GM12878 (cell line): ENCODE measurements around the gene STAT3. TPM values are rescaled to one million over a fixed set of nuclear protein-coding genes. Genes with fewer than 3 reads are reported as not detected.
A peak's percentile ranks its signal among the peaks of the same experiment; 100 is the strongest.

Source experiments
- ASH2L ChIP-seq: fragments of 300-600, 200-600 bp; sonication (generic); IDR thresholded peaks from 2 replicates; pipeline ENCODE4 v1.6.1; 2017; ENCODE audit warnings: low read depth, mild to moderate bottlenecking, borderline replicate concordance
- ATF3 ChIP-seq: IDR thresholded peaks from 2 replicates; pipeline ENCODE4 v1.6.1; 2011; ENCODE audit warnings: low read depth, mild to moderate bottlenecking, low read length, moderate library complexity, borderline replicate concordance; ENCODE audit errors: extremely low read depth
- BACH1 ChIP-seq: fragments of 450-650 bp; IDR thresholded peaks from 2 replicates; pipeline ENCODE4 v1.6.1; 2017; ENCODE audit warnings: mild to moderate bottlenecking, borderline replicate concordance
- BCLAF1 ChIP-seq: fragments of 450-650 bp; IDR thresholded peaks from 2 replicates; pipeline ENCODE4 v1.6.1; 2017; ENCODE audit warnings: antibody characterized with exemption, mild to moderate bottlenecking, moderate library complexity
- GATAD2B ChIP-seq: fragments of 450-650 bp; conservative IDR thresholded peaks from 2 replicates; pipeline ENCODE4 v1.6.1; 2017; ENCODE audit warnings: low read depth, mild to moderate bottlenecking, moderate library complexity
- KAT2A ChIP-seq: conservative IDR thresholded peaks from 2 replicates; pipeline ENCODE4 v1.6.1; 2011; ENCODE audit warnings: low read depth, low read length; ENCODE audit not compliant: control insufficient read depth
- MTA2 ChIP-seq: fragments of 450-650 bp; IDR thresholded peaks from 2 replicates; pipeline ENCODE4 v1.6.1; 2016; ENCODE audit warnings: low read depth, mild to moderate bottlenecking, moderate library complexity
- NR2C2 ChIP-seq: IDR thresholded peaks from 2 replicates; pipeline ENCODE4 v1.6.1; 2011; ENCODE audit warnings: borderline replicate concordance, low read depth; ENCODE audit not compliant: control insufficient read depth, insufficient read length
- NR2F1 ChIP-seq: fragments of 450-650 bp; conservative IDR thresholded peaks from 2 replicates; pipeline ENCODE4 v1.6.1; 2017; ENCODE audit warnings: mild to moderate bottlenecking
- RELA ChIP-seq: fragments of 450-650 bp; IDR thresholded peaks from 2 replicates; pipeline ENCODE4 v1.8.0; 2014; ENCODE audit warnings: borderline replicate concordance; ENCODE audit not compliant: partially characterized antibody
- RUNX3 ChIP-seq: IDR thresholded peaks from 2 replicates; pipeline ENCODE4 v1.6.1; 2012; ENCODE audit warnings: low read length, inconsistent platforms
- SKIL ChIP-seq: fragments of 450-650 bp; IDR thresholded peaks from 2 replicates; pipeline ENCODE4 v1.6.1; 2017; ENCODE audit warnings: mild to moderate bottlenecking, low read depth, inconsistent platforms; ENCODE audit not compliant: poor library complexity, severe bottlenecking
- TCF12 ChIP-seq: IDR thresholded peaks from 2 replicates; pipeline ENCODE4 v1.6.1; 2011; ENCODE audit warnings: low read depth, mild to moderate bottlenecking, low read length
- TCF3 ChIP-seq: IDR thresholded peaks from 2 replicates; pipeline ENCODE4 v1.6.1; 2012; ENCODE audit warnings: low read depth, mild to moderate bottlenecking, low read length, borderline replicate concordance; ENCODE audit not compliant: insufficient read depth
- TCF7 ChIP-seq: IDR thresholded peaks from 2 replicates; pipeline ENCODE4 v1.6.1; 2014; ENCODE audit warnings: antibody characterized with exemption, borderline replicate concordance
- YY1 ChIP-seq: IDR thresholded peaks from 2 replicates; pipeline ENCODE4 v1.6.1; 2011; ENCODE audit warnings: low read depth, mild to moderate bottlenecking, low read length
- ZZZ3 ChIP-seq: IDR thresholded peaks from 2 replicates; pipeline ENCODE4 v1.6.1; 2011; ENCODE audit warnings: low read depth; ENCODE audit not compliant: control insufficient read depth, insufficient read length
- polyA plus RNA-seq, 11 experiments: library from polyadenylated mRNA; depleted of rRNA in 4 of 11; unstranded in 6 of 11; stranded (reverse) in 5 of 11; fragments of >200 nt; fragmentation: Nextera tagmentation in 4 of 11; fragmentation: Illumina TruSeq in 1 of 11; extraction: Ambion mirVana in 4 of 11; extraction: Trizol in 1 of 11; gene quantifications; 1 replicate in 1 of 11; 2 replicates in 10 of 11; pipeline versions ENCODE4 v1.2.1 to v1.2.3, GENCODE V29; 2011 to 2016; ENCODE audit warnings: inconsistent platforms in 2 of 11, missing spikeins in 2 of 11, low read depth in 1 of 11
- total RNA-seq, 4 experiments: library from RNA; depleted of rRNA in 3 of 4; stranded (reverse); fragments of >200 nt in 3 of 4; fragmentation: Illumina TruSeq in 1 of 4; extraction: Trizol in 1 of 4; gene quantifications; 2 replicates each; pipeline versions ENCODE4 v1.2.1 to v1.2.3, GENCODE V29; 2013 to 2021
- TF ChIP-seq, protein P1 (sequence below): fragments of 450-650 bp; IDR thresholded peaks from 2 replicates; pipeline ENCODE4 v1.6.1; 2016; ENCODE audit warnings: mild to moderate bottlenecking
- TF ChIP-seq, protein P2 (sequence below): fragments of 450-650 bp; IDR thresholded peaks from 2 replicates; pipeline ENCODE4 v1.6.1; 2016; ENCODE audit warnings: mild to moderate bottlenecking, moderate library complexity, borderline replicate concordance

STAT3 gene
- total and polyA plus RNA-seq, 10 of the 15 experiments (the other 5 are each of a cell fraction or from before 2014, with no cell fraction given), result 18.4 to 96.4 (median 60.9) TPM

DNA sequence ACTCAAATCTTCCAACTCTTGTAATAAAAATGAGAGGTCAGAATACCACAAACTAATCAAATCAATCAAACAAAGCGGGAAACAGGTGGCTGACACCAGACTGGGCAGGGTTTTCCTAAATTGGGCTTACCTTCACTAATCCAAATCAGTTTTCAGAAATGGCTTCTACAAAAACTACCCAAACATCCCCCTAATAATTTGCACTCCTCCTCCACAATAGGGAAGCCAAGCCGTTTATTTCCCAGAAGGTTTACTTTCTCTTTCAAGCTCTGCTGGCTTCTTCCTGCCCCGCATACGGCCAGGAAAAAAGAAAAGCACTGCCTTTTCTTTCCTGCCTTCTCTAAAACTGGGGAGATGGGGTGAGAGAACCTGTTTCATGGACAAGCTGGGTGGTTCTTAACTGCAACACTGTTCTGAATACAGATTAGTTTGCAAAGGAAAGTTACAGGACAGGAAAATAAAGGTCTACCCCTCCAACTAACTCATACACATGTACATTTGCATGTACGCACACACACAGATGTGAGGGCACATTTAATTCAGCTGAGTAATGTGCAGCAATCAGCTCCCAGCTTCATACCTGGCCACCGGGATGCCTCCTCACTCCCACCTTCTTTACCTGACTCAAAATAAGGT is 9.2 kb downstream of the STAT3 start (continued):
- TF ChIP-seq, protein P1, sequence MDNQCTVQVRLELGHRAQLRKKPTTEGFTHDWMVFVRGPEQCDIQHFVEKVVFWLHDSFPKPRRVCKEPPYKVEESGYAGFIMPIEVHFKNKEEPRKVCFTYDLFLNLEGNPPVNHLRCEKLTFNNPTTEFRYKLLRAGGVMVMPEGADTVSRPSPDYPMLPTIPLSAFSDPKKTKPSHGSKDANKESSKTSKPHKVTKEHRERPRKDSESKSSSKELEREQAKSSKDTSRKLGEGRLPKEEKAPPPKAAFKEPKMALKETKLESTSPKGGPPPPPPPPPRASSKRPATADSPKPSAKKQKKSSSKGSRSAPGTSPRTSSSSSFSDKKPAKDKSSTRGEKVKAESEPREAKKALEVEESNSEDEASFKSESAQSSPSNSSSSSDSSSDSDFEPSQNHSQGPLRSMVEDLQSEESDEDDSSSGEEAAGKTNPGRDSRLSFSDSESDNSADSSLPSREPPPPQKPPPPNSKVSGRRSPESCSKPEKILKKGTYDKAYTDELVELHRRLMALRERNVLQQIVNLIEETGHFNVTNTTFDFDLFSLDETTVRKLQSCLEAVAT, result no peak
- TF ChIP-seq NR2F1 (no peak; the same call in 1 of the 2 replicates), SKIL (peak; percentile 82), TCF7 (no peak), RUNX3 (peak; percentile 92), TCF12 (peak; percentile 81; the same call in 1 of the 2 replicates), MTA2 (no peak; the same call in 1 of the 2 replicates), RELA (no peak), ZZZ3 (no peak), GATAD2B (no peak), YY1 (no peak), BACH1 (no peak), ATF3 (no peak), ASH2L (peak; percentile 59; the same call in 1 of the 2 replicates), BCLAF1 (no peak), KAT2A (no peak), TCF3 (peak; percentile 82), NR2C2 (no peak)
- TF ChIP-seq, protein P2, sequence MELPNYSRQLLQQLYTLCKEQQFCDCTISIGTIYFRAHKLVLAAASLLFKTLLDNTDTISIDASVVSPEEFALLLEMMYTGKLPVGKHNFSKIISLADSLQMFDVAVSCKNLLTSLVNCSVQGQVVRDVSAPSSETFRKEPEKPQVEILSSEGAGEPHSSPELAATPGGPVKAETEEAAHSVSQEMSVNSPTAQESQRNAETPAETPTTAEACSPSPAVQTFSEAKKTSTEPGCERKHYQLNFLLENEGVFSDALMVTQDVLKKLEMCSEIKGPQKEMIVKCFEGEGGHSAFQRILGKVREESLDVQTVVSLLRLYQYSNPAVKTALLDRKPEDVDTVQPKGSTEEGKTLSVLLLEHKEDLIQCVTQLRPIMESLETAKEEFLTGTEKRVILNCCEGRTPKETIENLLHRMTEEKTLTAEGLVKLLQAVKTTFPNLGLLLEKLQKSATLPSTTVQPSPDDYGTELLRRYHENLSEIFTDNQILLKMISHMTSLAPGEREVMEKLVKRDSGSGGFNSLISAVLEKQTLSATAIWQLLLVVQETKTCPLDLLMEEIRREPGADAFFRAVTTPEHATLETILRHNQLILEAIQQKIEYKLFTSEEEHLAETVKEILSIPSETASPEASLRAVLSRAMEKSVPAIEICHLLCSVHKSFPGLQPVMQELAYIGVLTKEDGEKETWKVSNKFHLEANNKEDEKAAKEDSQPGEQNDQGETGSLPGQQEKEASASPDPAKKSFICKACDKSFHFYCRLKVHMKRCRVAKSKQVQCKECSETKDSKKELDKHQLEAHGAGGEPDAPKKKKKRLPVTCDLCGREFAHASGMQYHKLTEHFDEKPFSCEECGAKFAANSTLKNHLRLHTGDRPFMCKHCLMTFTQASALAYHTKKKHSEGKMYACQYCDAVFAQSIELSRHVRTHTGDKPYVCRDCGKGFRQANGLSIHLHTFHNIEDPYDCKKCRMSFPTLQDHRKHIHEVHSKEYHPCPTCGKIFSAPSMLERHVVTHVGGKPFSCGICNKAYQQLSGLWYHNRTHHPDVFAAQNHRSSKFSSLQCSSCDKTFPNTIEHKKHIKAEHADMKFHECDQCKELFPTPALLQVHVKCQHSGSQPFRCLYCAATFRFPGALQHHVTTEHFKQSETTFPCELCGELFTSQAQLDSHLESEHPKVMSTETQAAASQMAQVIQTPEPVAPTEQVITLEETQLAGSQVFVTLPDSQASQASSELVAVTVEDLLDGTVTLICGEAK, result no peak
